ENCODE measurements around the gene RPAP2. TPM values are rescaled to one million over a fixed set of nuclear protein-coding genes. Genes with fewer than 3 reads are reported as not detected.

The RPAP2 gene
- polyA plus RNA-seq, 3 donors, result 4.4 to 7.8 (median 7.3) TPM

- no peak overlapping the region for H3K4me2 ChIP-seq (replicated peaks; ENCODE audit: extremely low read depth, low read length, poor library complexity, severe bottlenecking)
- H2AFZ ChIP-seq (ENCODE audit: insufficient read depth, low read depth, low read length, poor library complexity, severe bottlenecking), result no peak overlapping the region
- H3K4me1 Mint-ChIP-seq, result peaks cover 3% of the 10 kb centered on the region
- H3K27ac Mint-ChIP-seq, result no peak overlapping the region
- no peak overlapping the region for H3K9ac ChIP-seq (ENCODE audit: insufficient read depth, low read length, poor library complexity, severe bottlenecking)
- H3K9me3 Mint-ChIP-seq, result peaks cover 0 to 2% (median 0%) of the 10 kb centered on the region in 7 donors
- H3K27me3 Mint-ChIP-seq (ENCODE audit: low read depth in 3 of 3), result peaks cover 0 to 3% (median 2%) of the 10 kb centered on the region in 3 donors
- H3K4me3 ChIP-seq (replicated peaks in 1 of 3; ENCODE audit: low read depth in 2 of 3, low read length in 3 of 3), result no peak overlapping the region
- H3K4me3 Mint-ChIP-seq, result no peak overlapping the region
- no peaks in the 10 kb centered on the region for H3K9me3 ChIP-seq (replicated peaks in 1 of 2; ENCODE audit: control insufficient read depth in 1 of 2, insufficient read depth in 1 of 2, low read length in 2 of 2)
- no peaks in the 10 kb centered on the region for H3K36me3 Mint-ChIP-seq
- no peaks in the 10 kb centered on the region for H3K27me3 ChIP-seq (ENCODE audit: control insufficient read depth in 2 of 2, insufficient read depth in 2 of 2, low read length in 2 of 2)
- DNase-seq, result no peak
- intact Hi-C loops (cut with micrococcal nuclease), result no loop called here
- no peaks in the 10 kb centered on the region for H3K4me1 ChIP-seq (ENCODE audit: control insufficient read depth in 1 of 2, insufficient read depth in 2 of 2, low read length in 2 of 2)
- H3K36me3 ChIP-seq (replicated peaks in 1 of 2; ENCODE audit: control insufficient read depth in 1 of 2, insufficient read depth in 2 of 2, low read length in 2 of 2), result no peaks in the 10 kb centered on the region
- H3K27ac ChIP-seq (ENCODE audit: low read depth in 1 of 2, low read length in 2 of 2), result no peak overlapping the region
- H4K20me1 ChIP-seq (ENCODE audit: insufficient read depth, low read length), result no peaks in the 10 kb centered on the region
- WGBS (ENCODE audit: insufficient coverage), result 76% methylated on average over 3 of the region's 3 CpGs
- no peak for TF ChIP-seq CTCF (IDR thresholded peaks at IDR 0.05)
- no peaks in the 10 kb centered on the region for H3K79me2 ChIP-seq (ENCODE audit: insufficient read depth, low read length)
Observed at GRCh38 chr1:92443893-92444292, 145.0 kb downstream of the RPAP2 start.

- Mint-ChIP-seq H3K36me3 (no peaks in the 10 kb centered on the region), H3K4me1 (peaks cover 3% of the 10 kb centered on the region), H3K27ac (no peak overlapping the region), H3K27me3 (ENCODE audit: low read depth in 3 of 3) (peaks cover 0 to 4% (median 2%) of the 10 kb centered on the region in 3 donors), H3K4me3 (no peak overlapping the region), H3K9me3 (peaks cover 0 to 2% (median 0%) of the 10 kb centered on the region in 7 donors)
- Histone ChIP-seq H3K4me3 (replicated peaks in 1 of 3; ENCODE audit: low read depth in 2 of 3, low read length in 3 of 3) (no peak overlapping the region), H3K27ac (ENCODE audit: low read depth in 1 of 2, low read length in 2 of 2) (no peak overlapping the region), H3K4me1 (ENCODE audit: control insufficient read depth in 1 of 2, insufficient read depth in 2 of 2, low read length in 2 of 2) (no peaks in the 10 kb centered on the region), H3K36me3 (replicated peaks in 1 of 2; ENCODE audit: control insufficient read depth in 1 of 2, insufficient read depth in 2 of 2, low read length in 2 of 2) (no peaks in the 10 kb centered on the region), H2AFZ (ENCODE audit: insufficient read depth, low read depth, low read length, poor library complexity, severe bottlenecking) (no peak overlapping the region), H3K9me3 (replicated peaks in 1 of 2; ENCODE audit: control insufficient read depth in 1 of 2, insufficient read depth in 1 of 2, low read length in 2 of 2) (no peaks in the 10 kb centered on the region), H3K9ac (ENCODE audit: insufficient read depth, low read length, poor library complexity, severe bottlenecking) (no peak overlapping the region), H3K79me2 (ENCODE audit: insufficient read depth, low read length) (no peaks in the 10 kb centered on the region), H3K4me2 (replicated peaks; ENCODE audit: extremely low read depth, low read length, poor library complexity, severe bottlenecking) (no peak overlapping the region), H4K20me1 (ENCODE audit: insufficient read depth, low read length) (no peaks in the 10 kb centered on the region), H3K27me3 (ENCODE audit: control insufficient read depth in 2 of 2, insufficient read depth in 2 of 2, low read length in 2 of 2) (no peaks in the 10 kb centered on the region)
- no peak for TF ChIP-seq CTCF (IDR thresholded peaks at IDR 0.05)
- DNase-seq, result no peak
- intact Hi-C loops (cut with micrococcal nuclease), result no loop called here
- WGBS (ENCODE audit: insufficient coverage), result 62% methylated on average over 1 of the region's 1 CpG
Observed at GRCh38 chr1:92444351-92444750, 145.5 kb downstream of the RPAP2 start.
